IMR-90 (cell line): ENCODE measurements around the gene NPAS2. TPM values are rescaled to one million over a fixed set of nuclear protein-coding genes. Genes with fewer than 3 reads are reported as not detected.

Experiments used
- ATAC-seq: fragments of 200-7000 bp; cut with Tn5 transposase; 2 replicates; pipeline ENCODE4 v1.9.1; 2020; ENCODE audit warnings: low read depth, mild to moderate bottlenecking, moderate library complexity
- BruUV-seq: library from RNA; stranded (reverse); fragments of 400-500 nt; replicated peaks from 2 replicates; lab custom pipeline; 2021; lab: Mats Ljungman, UMichigan
- CTCF ChIA-PET: fragments of 300-600 bp; formaldehyde crosslinking; extraction: SDS; loops from one replicate; lab custom pipeline; 2021; ENCODE audit warnings: antibody characterized with exemption; lab: Yijun Ruan, JAX
- POLR2A ChIA-PET: fragments of 300-600 bp; sonication (Branson Sonifier 250); formaldehyde crosslinking; loops from one replicate; lab custom pipeline; 2022; ENCODE audit warnings: antibody characterized with exemption; ENCODE audit not compliant: unreplicated experiment; lab: Charles Lee
- DNase-seq: peaks from one replicate; pipeline ENCODE4 v3.0.0; 2013
- H2AFZ ChIP-seq: replicated peaks from 2 replicates; pipeline ENCODE3; 2013; ENCODE audit warnings: low read length, mild to moderate bottlenecking; ENCODE audit not compliant: poor library complexity
- H2AK5ac ChIP-seq: 2 replicates; pipeline ENCODE4 v1.6.1; 2013; ENCODE audit warnings: low read depth, low read length, inconsistent platforms
- H2AK9ac ChIP-seq: replicated peaks from 2 replicates; pipeline ENCODE3; 2013; ENCODE audit warnings: mild to moderate bottlenecking, low read depth, low read length, moderate library complexity; ENCODE audit not compliant: poor library complexity
- H2BK120ac ChIP-seq: 2 replicates; pipeline ENCODE4 v1.6.1; 2013; ENCODE audit warnings: low read depth, low read length, inconsistent platforms
- H2BK15ac ChIP-seq: 3 replicates; pipeline ENCODE4 v1.6.1; 2013; ENCODE audit warnings: low read depth, low read length, inconsistent platforms
- H2BK20ac ChIP-seq: 2 replicates; pipeline ENCODE4 v1.6.1; 2013; ENCODE audit warnings: low read depth, mild to moderate bottlenecking, inconsistent platforms, low read length, moderate library complexity
- H2BK5ac ChIP-seq: 2 replicates; pipeline ENCODE4 v1.6.1; 2013; ENCODE audit warnings: mild to moderate bottlenecking, low read depth, low read length, inconsistent platforms; ENCODE audit not compliant: poor library complexity, severe bottlenecking
- H3K14ac ChIP-seq: replicated peaks from 2 replicates; pipeline ENCODE4 v1.6.1; 2013; ENCODE audit warnings: low read depth, low read length, inconsistent platforms
- H3K18ac ChIP-seq: 2 replicates; pipeline ENCODE4 v1.6.1; 2013; ENCODE audit warnings: low read depth, low read length, control low read depth
- H3K23ac ChIP-seq: 2 replicates; pipeline ENCODE4 v1.6.1; 2013; ENCODE audit warnings: low read depth, low read length, inconsistent platforms
- H3K27ac ChIP-seq: 2 replicates; pipeline ENCODE4 v1.5.1; 2013; ENCODE audit warnings: mild to moderate bottlenecking, control low read depth, low read length; ENCODE audit not compliant: insufficient read depth
- H3K27me3 ChIP-seq: 2 replicates; pipeline ENCODE4 v1.6.1; 2013; ENCODE audit warnings: low read length; ENCODE audit not compliant: control insufficient read depth, insufficient read depth
- H3K36me3 ChIP-seq: 2 replicates; pipeline ENCODE4 v1.6.1; 2013; ENCODE audit warnings: low read length, mixed read lengths; ENCODE audit not compliant: control insufficient read depth, insufficient read depth
- H3K4ac ChIP-seq: 2 replicates; pipeline ENCODE4 v1.6.1; 2013; ENCODE audit warnings: low read depth, low read length, inconsistent platforms
- H3K4me1 ChIP-seq: 2 replicates; pipeline ENCODE4 v1.6.1; 2013; ENCODE audit warnings: low read length, mixed read lengths; ENCODE audit not compliant: control insufficient read depth, insufficient read depth
- H3K4me2 ChIP-seq: 2 replicates; pipeline ENCODE4 v1.6.1; 2013; ENCODE audit warnings: low read depth, mild to moderate bottlenecking, control low read depth, low read length, moderate library complexity
- H3K4me3 ChIP-seq: 2 replicates; pipeline ENCODE4 v1.5.1; 2013; ENCODE audit warnings: low read depth, mild to moderate bottlenecking, control low read depth, low read length, moderate library complexity; ENCODE audit not compliant: insufficient read depth
- H3K56ac ChIP-seq: 2 replicates; pipeline ENCODE4 v1.6.1; 2013; ENCODE audit warnings: low read length, inconsistent platforms; ENCODE audit not compliant: insufficient read depth; ENCODE audit errors: extremely low read depth
- H3K79me1 ChIP-seq, 2 experiments: 2 replicates each; pipeline ENCODE4 v1.6.1; 2013; ENCODE audit warnings: low read length in 2 of 2, inconsistent platforms in 1 of 2, low read depth in 1 of 2
- H3K9ac ChIP-seq: 2 replicates; pipeline ENCODE4 v1.6.1; 2013; ENCODE audit warnings: low read depth, low read length, control low read depth
- H3K9me1 ChIP-seq: 2 replicates; pipeline ENCODE4 v1.6.1; 2013; ENCODE audit warnings: low read length, inconsistent platforms; ENCODE audit not compliant: insufficient read depth
- H3K9me3 ChIP-seq: 2 replicates; pipeline ENCODE4 v1.6.1; 2013; ENCODE audit warnings: low read length; ENCODE audit not compliant: control insufficient read depth, insufficient read depth
- H4K20me1 ChIP-seq: 2 replicates; pipeline ENCODE4 v1.6.1; 2013; ENCODE audit warnings: low read length, inconsistent platforms; ENCODE audit not compliant: insufficient read depth
- H4K5ac ChIP-seq: 2 replicates; pipeline ENCODE4 v1.6.1; 2013; ENCODE audit warnings: mild to moderate bottlenecking, low read depth, low read length, control low read depth
- H4K8ac ChIP-seq, 2 experiments: 2 replicates each; pipeline ENCODE4 v1.6.1; 2013; ENCODE audit warnings: low read depth in 2 of 2, low read length in 2 of 2, control low read depth in 1 of 2, inconsistent platforms in 1 of 2
- H4K91ac ChIP-seq: 2 replicates; pipeline ENCODE4 v1.6.1; 2013; ENCODE audit warnings: low read depth, low read length, inconsistent platforms; ENCODE audit not compliant: insufficient read depth
- BHLHE40 ChIP-seq: fragments of 150-350 bp; IDR thresholded peaks from 2 replicates; pipeline ENCODE4 v1.6.1; 2016; ENCODE audit warnings: mild to moderate bottlenecking, low read depth, low read length
- CEBPB ChIP-seq: IDR thresholded peaks from 2 replicates; pipeline ENCODE4 v1.6.1; 2012; ENCODE audit warnings: low read depth, low read length, improper control_type of control experiment
- CHD1 ChIP-seq: IDR thresholded peaks from 2 replicates; pipeline ENCODE4 v1.6.1; 2012; ENCODE audit warnings: low read depth, low read length, improper control_type of control experiment
- FOS ChIP-seq: fragments of 150-350 bp; IDR thresholded peaks from 2 replicates; pipeline ENCODE4 v1.6.1; 2016; ENCODE audit warnings: low read depth, low read length
- MAFK ChIP-seq: IDR thresholded peaks from 2 replicates; pipeline ENCODE4 v1.6.1; 2012; ENCODE audit warnings: low read depth, low read length, improper control_type of control experiment
- MAZ ChIP-seq: IDR thresholded peaks from 2 replicates; pipeline ENCODE4 v1.6.1; 2012; ENCODE audit warnings: low read depth, mild to moderate bottlenecking, low read length, improper control_type of control experiment, moderate library complexity, borderline replicate concordance
- MXI1 ChIP-seq: IDR thresholded peaks from 2 replicates; pipeline ENCODE4 v1.6.1; 2012; ENCODE audit warnings: low read depth, mild to moderate bottlenecking, low read length, moderate library complexity, borderline replicate concordance
- NFE2L2 ChIP-seq: fragments of 150-350 bp; IDR thresholded peaks from 2 replicates; pipeline ENCODE4 v1.6.1; 2016; ENCODE audit warnings: low read depth, mild to moderate bottlenecking, low read length
- POLR2A ChIP-seq: IDR thresholded peaks from 2 replicates; pipeline ENCODE4 v1.6.1; 2012; ENCODE audit warnings: mild to moderate bottlenecking, low read depth, low read length
- RCOR1 ChIP-seq: IDR thresholded peaks from 2 replicates; pipeline ENCODE4 v1.6.1; 2012; ENCODE audit warnings: mild to moderate bottlenecking, low read length, improper control_type of control experiment; ENCODE audit not compliant: insufficient replicate concordance
- RFX5 ChIP-seq: IDR thresholded peaks from 2 replicates; pipeline ENCODE4 v1.8.0; 2012; ENCODE audit warnings: low read depth, mild to moderate bottlenecking, low read length, moderate library complexity
- SMC3 ChIP-seq: fragments of 150-350 bp; IDR thresholded peaks from 2 replicates; pipeline ENCODE4 v1.6.1; 2016; ENCODE audit warnings: low read depth, mild to moderate bottlenecking, antibody characterized with exemption, low read length, moderate library complexity
- WGBS, 2 experiments: methylation state at CpG; one replicate each; pipeline versions ENCODE4 v1.1.5 to v1.1.7; 2013; ENCODE audit warnings: missing lambda C conversion rate in 2 of 2; ENCODE audit not compliant: insufficient read length in 1 of 2; ENCODE audit errors: extremely low coverage in 2 of 2; 5-methylcytosine and 5-hydroxymethylcytosine counted together
- dilution Hi-C: fragments of 300-500 bp; cut with HindIII; formaldehyde crosslinking; loops from one replicate; pipeline ENCODE4 v1.14.3; 2018; ENCODE audit warnings: low sequenced_read_pairs; ENCODE audit not compliant: unreplicated experiment
- in situ Hi-C: fragments of 300-500 bp; cut with MboI; formaldehyde crosslinking; loops from 3 replicates; pipeline ENCODE4 v1.14.3; 2019; ENCODE audit warnings: low sequenced_read_pairs, inconsistent platforms, mixed read lengths
- intact Hi-C: fragments of 100-400 bp; cut with micrococcal nuclease; formaldehyde crosslinking; loops from 2 replicates; pipeline ENCODE4 v1.10.0; 2022
- polyA plus RNA-seq, 3 experiments: library from polyadenylated mRNA; depleted of rRNA; stranded (reverse); fragments of >200 nt; gene quantifications; 2 replicates each; pipeline ENCODE4 v1.2.3, GENCODE V29; 2012; ENCODE audit warnings: low replicate concordance in 1 of 3
- total RNA-seq: library from RNA; depleted of rRNA; stranded (reverse); fragments of >200 nt; gene quantifications from 2 replicates; pipeline ENCODE4 v1.2.3, GENCODE V29; 2012
- TF ChIP-seq, protein P1 (sequence below): fragments of 150-350 bp; IDR thresholded peaks from 2 replicates; pipeline ENCODE4 v1.6.1; 2016; ENCODE audit warnings: low read depth, mild to moderate bottlenecking, low read length, moderate library complexity, borderline replicate concordance
- TF ChIP-seq, protein P2 (sequence below): conservative IDR thresholded peaks from 2 replicates; pipeline ENCODE4 v1.5.1; 2012; ENCODE audit warnings: mild to moderate bottlenecking, low read depth, low read length, improper control_type of control experiment

NPAS2 gene
- total and polyA plus RNA-seq, 2 of the 4 experiments (the other 2 are of a cell fraction): 5.2 to 14.8 TPM

DNA sequence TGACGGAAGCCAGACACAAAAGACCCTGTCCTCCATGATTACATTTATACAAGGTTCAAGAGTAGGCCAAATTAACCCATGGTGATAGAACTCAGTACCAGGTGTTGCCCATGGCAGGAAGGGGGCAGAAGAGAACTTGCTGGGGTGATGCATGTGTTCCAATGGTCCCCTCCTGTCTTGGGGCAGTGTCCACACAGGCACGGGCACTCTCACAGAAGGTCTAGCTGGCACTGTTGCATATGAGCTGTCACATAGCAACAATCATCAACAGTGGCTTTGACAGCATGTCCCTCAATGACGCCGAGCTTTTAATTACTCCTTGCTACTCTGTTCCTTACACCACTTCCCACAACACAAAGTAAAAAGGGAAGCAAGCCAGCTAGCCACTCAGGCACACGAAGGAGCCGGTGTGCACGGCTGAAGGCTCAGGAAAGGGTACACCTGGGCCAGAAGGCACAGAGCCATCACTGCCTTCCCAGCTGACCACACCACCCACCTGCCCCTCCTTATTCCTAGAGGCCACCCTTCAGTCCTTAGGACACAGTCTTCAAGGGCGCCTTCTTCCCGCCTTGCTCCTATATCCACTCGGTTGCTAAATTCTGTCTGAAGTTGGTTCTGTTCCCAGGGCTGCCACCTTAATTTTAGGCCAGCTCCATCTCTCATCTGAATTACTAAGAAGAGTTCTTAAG is 211.1 kb downstream of the NPAS2 start:
- dilution Hi-C loops (no loop called here), intact Hi-C loops (no loop called here), in situ Hi-C loops (no loop called here)
- no peak overlapping the region for H2AK5ac ChIP-seq
- H3K14ac ChIP-seq: no peak overlapping the region
- H3K4me1 ChIP-seq: no peaks in the 10 kb centered on the region
- no peak overlapping the region for H2BK20ac ChIP-seq
- TF ChIP-seq MAZ (no peak), MAFK (no peak), CHD1 (no peak), MXI1 (no peak), RFX5 (no peak), CEBPB (no peak), POLR2A (no peak), SMC3 (no peak), BHLHE40 (no peak), RCOR1 (no peak), NFE2L2 (no peak), FOS (no peak)
- TF ChIP-seq, protein P1, sequence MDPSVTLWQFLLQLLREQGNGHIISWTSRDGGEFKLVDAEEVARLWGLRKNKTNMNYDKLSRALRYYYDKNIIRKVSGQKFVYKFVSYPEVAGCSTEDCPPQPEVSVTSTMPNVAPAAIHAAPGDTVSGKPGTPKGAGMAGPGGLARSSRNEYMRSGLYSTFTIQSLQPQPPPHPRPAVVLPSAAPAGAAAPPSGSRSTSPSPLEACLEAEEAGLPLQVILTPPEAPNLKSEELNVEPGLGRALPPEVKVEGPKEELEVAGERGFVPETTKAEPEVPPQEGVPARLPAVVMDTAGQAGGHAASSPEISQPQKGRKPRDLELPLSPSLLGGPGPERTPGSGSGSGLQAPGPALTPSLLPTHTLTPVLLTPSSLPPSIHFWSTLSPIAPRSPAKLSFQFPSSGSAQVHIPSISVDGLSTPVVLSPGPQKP: no peak
- TF ChIP-seq, protein P2, sequence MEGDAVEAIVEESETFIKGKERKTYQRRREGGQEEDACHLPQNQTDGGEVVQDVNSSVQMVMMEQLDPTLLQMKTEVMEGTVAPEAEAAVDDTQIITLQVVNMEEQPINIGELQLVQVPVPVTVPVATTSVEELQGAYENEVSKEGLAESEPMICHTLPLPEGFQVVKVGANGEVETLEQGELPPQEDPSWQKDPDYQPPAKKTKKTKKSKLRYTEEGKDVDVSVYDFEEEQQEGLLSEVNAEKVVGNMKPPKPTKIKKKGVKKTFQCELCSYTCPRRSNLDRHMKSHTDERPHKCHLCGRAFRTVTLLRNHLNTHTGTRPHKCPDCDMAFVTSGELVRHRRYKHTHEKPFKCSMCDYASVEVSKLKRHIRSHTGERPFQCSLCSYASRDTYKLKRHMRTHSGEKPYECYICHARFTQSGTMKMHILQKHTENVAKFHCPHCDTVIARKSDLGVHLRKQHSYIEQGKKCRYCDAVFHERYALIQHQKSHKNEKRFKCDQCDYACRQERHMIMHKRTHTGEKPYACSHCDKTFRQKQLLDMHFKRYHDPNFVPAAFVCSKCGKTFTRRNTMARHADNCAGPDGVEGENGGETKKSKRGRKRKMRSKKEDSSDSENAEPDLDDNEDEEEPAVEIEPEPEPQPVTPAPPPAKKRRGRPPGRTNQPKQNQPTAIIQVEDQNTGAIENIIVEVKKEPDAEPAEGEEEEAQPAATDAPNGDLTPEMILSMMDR: no peak
- ATAC-seq: no peak
- no peak overlapping the region for H2BK5ac ChIP-seq
- ChIA-PET CTCF (interaction anchor here (0.6 kb wide), 1 partner anchor 429 kb away, joined by 4 read pairs; no protein-coding TSS in a partner anchor), POLR2A (no interaction called here)
- no peak overlapping the region for H2AK9ac ChIP-seq
- BruUV-seq: no TSS peak
- H2AFZ ChIP-seq: no peak overlapping the region
- WGBS, 2 experiments: 80% methylated on average over 3 of the region's 10 CpGs; no CpG with 5 or more reads in 1 of the 2 experiments
- H3K27me3 ChIP-seq: no peaks in the 10 kb centered on the region
- no peak overlapping the region for H4K8ac ChIP-seq
- peaks cover 7% of the 10 kb centered on the region; the same call in 1 of the 2 replicates for H3K9me1 ChIP-seq
- no peak overlapping the region for H3K18ac ChIP-seq
- DNase-seq: no peak
- H3K9ac ChIP-seq: no peak overlapping the region
- H3K56ac ChIP-seq: no peak overlapping the region
- no peak overlapping the region for H2BK15ac ChIP-seq
- no peak overlapping the region; the same call in 1 of the 2 replicates for H4K91ac ChIP-seq
- H3K23ac ChIP-seq: no peak overlapping the region
- peaks cover 2% of the 10 kb centered on the region; the same call in 1 of the 2 replicates for H3K36me3 ChIP-seq
- no peak overlapping the region for H3K4me3 ChIP-seq
- no peaks in the 10 kb centered on the region for H3K79me1 ChIP-seq
- H2BK120ac ChIP-seq: no peak overlapping the region
- H3K4me2 ChIP-seq: no peak overlapping the region
- H3K27ac ChIP-seq: no peak overlapping the region
- H3K4ac ChIP-seq: no peak overlapping the region
- no peaks in the 10 kb centered on the region for H4K20me1 ChIP-seq
- no peaks in the 10 kb centered on the region for H3K9me3 ChIP-seq
- no peak overlapping the region for H4K5ac ChIP-seq
